ENCODE data around the gene IL21.
"Not testable (repeated sequence)": the region's sequence is repeated elsewhere in the genome, so short reads cannot be mapped to it uniquely, and the experiment has no call there.

Gene IL21

DNA sequence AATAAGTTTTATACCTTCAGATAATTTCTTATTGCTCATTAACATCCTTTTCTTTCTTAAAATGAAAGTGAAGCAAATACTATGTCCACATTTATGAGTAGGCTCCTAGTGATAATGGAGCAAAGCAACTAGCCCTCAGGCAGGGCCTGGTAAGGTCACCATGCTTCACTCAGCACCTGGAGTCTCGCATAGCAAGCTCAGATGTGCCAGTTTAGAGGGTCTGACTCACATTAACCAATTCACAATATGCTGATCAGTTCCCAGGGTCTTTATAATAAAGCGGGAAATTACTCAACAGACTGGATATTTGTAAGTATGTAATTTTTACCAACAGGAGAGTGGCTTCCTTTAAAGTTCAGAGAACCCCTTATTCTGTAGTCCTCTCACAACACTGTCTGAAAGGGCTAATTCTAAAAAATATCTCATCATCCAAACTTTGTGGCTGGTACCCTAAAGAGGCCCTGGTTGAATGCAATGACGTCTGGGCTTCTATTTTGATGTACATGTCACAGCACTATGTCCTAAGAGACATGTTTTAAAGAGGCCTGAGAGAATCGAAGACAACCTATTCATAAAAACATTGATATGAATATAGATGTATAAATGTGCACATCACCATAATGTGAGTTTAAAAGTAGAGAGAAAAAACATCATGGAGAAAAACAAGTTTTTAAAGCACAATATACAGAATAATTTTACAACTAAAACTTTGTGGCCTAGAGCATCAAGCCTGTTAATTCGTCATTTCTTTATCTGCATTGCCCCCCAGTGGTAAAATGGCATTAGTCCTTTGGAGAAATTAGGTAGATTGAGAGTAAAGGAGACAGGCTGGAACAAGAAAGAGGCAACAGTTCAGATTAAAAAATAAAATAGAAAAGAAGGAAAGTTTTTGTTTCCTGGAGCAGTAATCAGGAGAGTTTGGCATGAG, 44.3 kb downstream of the IL21 start:
- DNase-seq: peak; percentile 36

DNA sequence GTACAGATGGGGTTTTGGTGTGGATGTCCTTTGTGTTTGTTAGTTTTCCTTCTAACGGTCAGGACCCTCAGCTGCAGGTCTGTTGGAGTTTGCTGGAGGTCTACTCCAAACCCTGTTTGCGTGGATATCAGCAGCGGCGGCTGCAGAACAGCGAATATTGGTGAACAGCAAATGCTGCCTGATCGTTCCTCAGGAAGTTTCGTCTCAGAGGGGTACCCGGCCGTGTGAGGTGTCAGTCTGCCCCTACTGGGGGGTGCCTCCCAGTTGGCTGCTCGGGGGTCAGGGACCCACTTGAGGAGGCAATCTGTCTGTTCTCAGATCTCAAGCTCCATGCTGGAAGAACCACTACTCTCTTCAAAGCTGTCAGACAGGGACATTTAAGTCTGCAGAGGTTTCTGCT, 46.5 kb downstream of the IL21 start:
- not testable (repeated sequence) for DNase-seq

DNA sequence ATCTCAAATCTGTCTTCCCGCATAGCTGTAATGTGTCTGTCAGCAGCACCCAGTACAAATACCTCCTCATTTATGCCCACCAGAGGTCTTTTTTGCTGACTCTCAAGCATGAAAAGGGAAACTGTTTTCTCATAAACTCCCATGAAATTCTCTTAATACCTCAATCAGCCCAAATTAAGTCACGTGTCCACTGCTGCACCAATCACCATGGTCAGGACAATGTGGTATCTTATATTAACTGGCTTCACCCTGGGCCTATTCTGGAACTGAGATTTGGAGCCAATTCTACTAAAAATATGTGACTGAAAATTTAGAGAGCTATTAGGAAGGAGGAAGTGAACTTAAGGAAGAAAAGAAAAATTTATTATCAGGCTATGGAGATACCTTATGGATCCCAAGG, 58.4 kb downstream of the IL21 start:
- DNase-seq: no peak

All from MV-4-11 (cell line).